ENCODE data around the gene CLSTN2. TPM values are rescaled to one million over a fixed set of nuclear protein-coding genes. Genes with fewer than 3 reads are reported as not detected.

CLSTN2 gene
- total RNA-seq, 2 donors from 2014 or later: 0.08 TPM; not detected in 1

DNA sequence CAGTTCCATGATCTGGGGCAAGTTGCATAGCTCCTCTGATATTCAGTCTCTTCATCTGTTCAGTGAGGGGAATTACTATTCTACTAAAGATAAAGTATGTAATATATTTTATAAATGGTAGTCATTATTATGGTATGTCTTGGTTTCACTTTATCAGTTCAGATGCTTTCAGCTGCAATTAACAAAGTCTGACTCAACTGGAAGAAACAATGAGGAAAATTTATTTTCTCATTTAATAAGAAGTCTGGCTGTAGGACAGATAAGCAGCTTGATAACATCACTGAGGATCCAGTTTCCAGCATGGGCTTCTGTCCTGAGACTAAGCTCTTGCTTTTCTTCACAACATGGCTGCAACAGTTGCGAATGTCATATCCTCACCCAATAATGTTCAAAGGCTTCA is 388.6 kb downstream of the CLSTN2 start:
- H3K9me3 Mint-ChIP-seq: no peaks in the 10 kb centered on the region
- H3K4me1 Mint-ChIP-seq: no peaks in the 10 kb centered on the region
- no peak overlapping the region for H3K4me3 Mint-ChIP-seq
- no peak for ATAC-seq (replicated peaks)
- H3K27me3 Mint-ChIP-seq: peaks cover 4% of the 10 kb centered on the region
- H3K27ac Mint-ChIP-seq: no peak overlapping the region
- H3K36me3 Mint-ChIP-seq (ENCODE audit: low read depth): no peaks in the 10 kb centered on the region

DNA sequence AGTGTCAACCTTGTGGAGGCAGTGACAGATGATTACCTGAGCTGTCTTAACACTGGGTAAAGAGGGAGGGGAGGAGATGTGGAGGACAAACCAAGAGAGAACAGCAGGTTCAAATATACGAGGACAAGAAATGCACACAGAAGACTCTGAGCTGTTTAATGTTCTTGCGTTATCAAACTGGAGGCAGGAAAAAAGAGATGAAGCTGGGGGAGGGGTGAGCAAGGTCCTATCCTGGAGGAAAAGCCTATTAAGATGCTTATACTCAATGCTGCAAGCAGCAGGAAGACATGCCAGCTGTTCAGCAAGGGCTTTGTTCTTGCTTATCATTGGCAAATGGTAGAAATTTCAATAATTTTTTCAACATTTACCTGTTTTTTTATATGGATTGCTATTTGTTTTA is 397.1 kb downstream of the CLSTN2 start:
- Mint-ChIP-seq H3K9me3 (no peaks in the 10 kb centered on the region), H3K27ac (no peak overlapping the region), H3K27me3 (peaks cover 4% of the 10 kb centered on the region), H3K36me3 (ENCODE audit: low read depth) (no peaks in the 10 kb centered on the region), H3K4me3 (no peak overlapping the region), H3K4me1 (no peaks in the 10 kb centered on the region)
- no peak for ATAC-seq (replicated peaks)

- no peaks in the 10 kb centered on the region for H3K9me3 Mint-ChIP-seq
- no peaks in the 10 kb centered on the region for H3K4me1 Mint-ChIP-seq
- H3K36me3 Mint-ChIP-seq (ENCODE audit: low read depth): no peaks in the 10 kb centered on the region
- no peak for ATAC-seq (replicated peaks)
- H3K27me3 Mint-ChIP-seq: no peaks in the 10 kb centered on the region
- no peak overlapping the region for H3K4me3 Mint-ChIP-seq
- no peak overlapping the region for H3K27ac Mint-ChIP-seq
These were observed 399.3 kb downstream of the CLSTN2 start for GRCh38 chr3:140334132-140334929.

GRCh38 chr3:140336465-140336864 is 401.5 kb downstream of the CLSTN2 start:
- H3K27me3 Mint-ChIP-seq: no peaks in the 10 kb centered on the region
- no peaks in the 10 kb centered on the region for H3K36me3 Mint-ChIP-seq (ENCODE audit: low read depth)
- H3K9me3 Mint-ChIP-seq: no peaks in the 10 kb centered on the region
- H3K27ac Mint-ChIP-seq: no peak overlapping the region
- H3K4me3 Mint-ChIP-seq: no peak overlapping the region
- no peaks in the 10 kb centered on the region for H3K4me1 Mint-ChIP-seq
- no peak for ATAC-seq (replicated peaks)

DNA sequence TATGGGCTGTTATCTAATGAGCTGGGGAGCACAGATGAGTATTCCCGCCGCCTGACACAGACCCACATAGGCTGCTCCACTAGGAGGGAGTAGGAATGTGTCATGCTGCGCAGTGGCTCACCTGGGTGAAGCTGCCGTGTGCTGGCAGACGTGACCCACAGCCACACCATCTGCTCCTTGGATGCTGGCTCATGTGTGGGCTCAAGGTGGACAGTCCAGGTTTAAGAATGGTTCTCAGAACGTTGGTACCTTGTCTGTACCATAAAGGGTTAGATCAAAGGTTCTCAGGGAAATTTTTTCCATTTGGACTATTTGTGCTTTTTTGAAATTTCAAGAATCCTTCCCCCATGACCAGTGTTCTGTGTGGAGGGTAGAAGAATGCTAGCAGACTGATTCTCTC is 403.9 kb downstream of the CLSTN2 start:
- ATAC-seq (replicated peaks): no peak
- Mint-ChIP-seq H3K4me3 (no peak overlapping the region), H3K9me3 (no peaks in the 10 kb centered on the region), H3K27me3 (no peaks in the 10 kb centered on the region), H3K36me3 (ENCODE audit: low read depth) (no peaks in the 10 kb centered on the region), H3K4me1 (no peaks in the 10 kb centered on the region), H3K27ac (no peak overlapping the region)

DNA sequence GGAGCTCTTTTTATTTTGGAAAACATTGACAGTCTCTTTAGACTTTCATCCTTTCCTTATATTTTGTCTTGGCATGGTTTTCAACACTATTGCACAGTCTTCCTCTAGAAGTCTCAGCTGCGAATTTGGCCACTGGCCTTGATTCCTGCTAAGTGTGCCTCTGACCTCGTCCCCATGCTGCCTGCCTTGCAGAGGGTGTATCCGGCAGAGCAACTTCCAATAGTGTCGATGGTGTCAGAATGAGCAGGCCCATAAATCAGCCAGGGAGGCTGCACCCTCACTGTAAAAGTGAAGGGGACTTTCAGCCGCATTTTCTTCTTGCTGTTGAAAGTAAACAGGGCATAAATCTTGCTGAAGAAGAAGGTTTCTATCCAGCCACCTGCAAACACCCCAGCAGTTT is 406.2 kb downstream of the CLSTN2 start:
- Mint-ChIP-seq H3K27me3 (no peaks in the 10 kb centered on the region), H3K9me3 (no peaks in the 10 kb centered on the region), H3K4me1 (no peaks in the 10 kb centered on the region), H3K27ac (no peak overlapping the region), H3K4me3 (no peak overlapping the region), H3K36me3 (ENCODE audit: low read depth) (no peaks in the 10 kb centered on the region)
- no peak for ATAC-seq (replicated peaks)

DNA sequence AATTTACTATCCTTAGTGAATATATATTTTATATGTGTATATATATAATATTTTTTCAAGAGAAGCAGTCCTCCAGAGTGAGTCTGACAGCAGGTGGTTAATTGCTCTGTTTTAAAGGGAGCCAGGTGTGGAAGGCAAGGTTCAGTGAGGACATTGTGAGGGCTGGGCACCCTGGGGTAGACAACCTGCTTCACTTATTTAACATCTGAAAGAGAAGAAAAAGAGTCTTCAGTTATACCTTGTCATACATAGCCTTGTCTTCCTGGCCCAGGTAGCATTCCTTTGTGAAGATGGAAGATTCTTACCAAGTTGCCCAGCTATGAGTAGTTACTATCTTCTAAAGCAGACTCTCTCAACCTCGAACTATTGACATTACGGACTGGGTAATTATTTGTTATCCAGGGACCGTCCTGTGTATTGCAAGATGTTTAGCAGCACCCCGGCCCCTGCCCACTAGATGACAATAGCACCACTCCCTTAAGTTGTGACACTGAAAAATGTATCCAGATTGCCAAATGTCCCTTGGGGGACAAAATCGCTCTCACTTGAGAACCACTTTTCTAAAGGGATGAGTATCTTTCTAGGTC is 406.9 kb downstream of the CLSTN2 start:
- Mint-ChIP-seq H3K4me1 (no peaks in the 10 kb centered on the region), H3K4me3 (no peak overlapping the region), H3K9me3 (no peaks in the 10 kb centered on the region), H3K27ac (no peak overlapping the region), H3K36me3 (ENCODE audit: low read depth) (no peaks in the 10 kb centered on the region), H3K27me3 (no peaks in the 10 kb centered on the region)
- ATAC-seq (replicated peaks): no peak

- Mint-ChIP-seq H3K27me3 (no peaks in the 10 kb centered on the region), H3K36me3 (ENCODE audit: low read depth) (no peaks in the 10 kb centered on the region), H3K4me1 (no peaks in the 10 kb centered on the region), H3K27ac (no peak overlapping the region), H3K4me3 (no peak overlapping the region), H3K9me3 (no peaks in the 10 kb centered on the region)
- ATAC-seq (replicated peaks): no peak
These were observed 407.7 kb downstream of the CLSTN2 start for GRCh38 chr3:140342668-140343067.

GRCh38 chr3:140343211-140344081 is 408.5 kb downstream of the CLSTN2 start:
- H3K27me3 Mint-ChIP-seq: peaks cover 3% of the 10 kb centered on the region
- H3K4me1 Mint-ChIP-seq: no peaks in the 10 kb centered on the region
- no peak for ATAC-seq (replicated peaks)
- no peak overlapping the region for H3K4me3 Mint-ChIP-seq
- no peaks in the 10 kb centered on the region for H3K9me3 Mint-ChIP-seq
- no peak overlapping the region for H3K27ac Mint-ChIP-seq
- no peaks in the 10 kb centered on the region for H3K36me3 Mint-ChIP-seq (ENCODE audit: low read depth)

DNA sequence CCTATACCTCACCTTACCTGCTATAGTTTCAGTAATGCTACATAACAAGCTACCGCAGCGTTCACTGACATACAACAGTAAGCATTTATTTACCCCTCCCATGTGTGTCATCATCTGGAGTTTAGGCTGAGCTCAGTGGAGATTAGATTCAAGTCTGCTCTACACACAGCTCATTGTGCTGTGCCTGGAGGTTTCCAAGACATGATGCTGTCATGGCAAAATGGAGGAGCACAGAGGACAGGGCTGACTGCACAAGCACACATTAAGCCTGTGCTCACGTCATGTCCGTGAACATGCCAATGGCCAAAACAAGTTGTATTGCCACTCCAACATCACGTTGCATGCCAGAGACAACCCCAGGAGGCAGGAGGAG is 409.1 kb downstream of the CLSTN2 start:
- no peaks in the 10 kb centered on the region for H3K9me3 Mint-ChIP-seq
- no peak overlapping the region for H3K4me3 Mint-ChIP-seq
- ATAC-seq (replicated peaks): no peak
- H3K36me3 Mint-ChIP-seq (ENCODE audit: low read depth): no peaks in the 10 kb centered on the region
- no peaks in the 10 kb centered on the region for H3K4me1 Mint-ChIP-seq
- H3K27me3 Mint-ChIP-seq: peaks cover 3% of the 10 kb centered on the region
- no peak overlapping the region for H3K27ac Mint-ChIP-seq

- Mint-ChIP-seq H3K9me3 (no peaks in the 10 kb centered on the region), H3K36me3 (ENCODE audit: low read depth) (no peaks in the 10 kb centered on the region), H3K4me1 (no peaks in the 10 kb centered on the region), H3K4me3 (no peak overlapping the region), H3K27ac (no peak overlapping the region), H3K27me3 (peaks cover 5% of the 10 kb centered on the region)
- no peak for ATAC-seq (replicated peaks)
These were observed 409.7 kb downstream of the CLSTN2 start for GRCh38 chr3:140344601-140345205.

DNA sequence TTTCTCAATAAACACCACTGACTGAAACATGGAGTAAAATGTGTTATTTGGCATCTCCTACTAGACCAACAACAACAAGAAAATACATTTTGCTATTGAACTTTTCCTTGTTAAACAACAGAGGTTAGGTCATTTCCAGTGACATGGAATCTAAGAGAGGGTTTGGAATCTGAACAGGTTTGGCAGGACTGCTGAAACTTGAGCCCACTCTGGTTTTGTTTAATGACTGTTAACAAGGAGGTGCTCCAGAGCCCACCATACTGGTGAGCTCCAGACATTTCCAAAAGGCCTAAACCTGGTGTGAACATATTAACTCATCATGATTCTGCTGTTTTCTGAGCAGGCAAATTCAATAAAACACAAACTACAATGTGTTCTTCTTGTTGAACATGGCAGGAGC is 412.2 kb downstream of the CLSTN2 start:
- no peak for ATAC-seq (replicated peaks)
- Mint-ChIP-seq H3K4me3 (no peak overlapping the region), H3K4me1 (no peaks in the 10 kb centered on the region), H3K27me3 (peaks cover 8% of the 10 kb centered on the region), H3K27ac (no peak overlapping the region), H3K36me3 (ENCODE audit: low read depth) (no peaks in the 10 kb centered on the region), H3K9me3 (no peaks in the 10 kb centered on the region)

GRCh38 chr3:140349938-140350337 is 415.0 kb downstream of the CLSTN2 start:
- Mint-ChIP-seq H3K9me3 (no peaks in the 10 kb centered on the region), H3K27me3 (peaks cover 8% of the 10 kb centered on the region), H3K36me3 (ENCODE audit: low read depth) (no peaks in the 10 kb centered on the region), H3K4me1 (no peaks in the 10 kb centered on the region), H3K27ac (no peak overlapping the region), H3K4me3 (no peak overlapping the region)
- ATAC-seq (replicated peaks): no peak

DNA sequence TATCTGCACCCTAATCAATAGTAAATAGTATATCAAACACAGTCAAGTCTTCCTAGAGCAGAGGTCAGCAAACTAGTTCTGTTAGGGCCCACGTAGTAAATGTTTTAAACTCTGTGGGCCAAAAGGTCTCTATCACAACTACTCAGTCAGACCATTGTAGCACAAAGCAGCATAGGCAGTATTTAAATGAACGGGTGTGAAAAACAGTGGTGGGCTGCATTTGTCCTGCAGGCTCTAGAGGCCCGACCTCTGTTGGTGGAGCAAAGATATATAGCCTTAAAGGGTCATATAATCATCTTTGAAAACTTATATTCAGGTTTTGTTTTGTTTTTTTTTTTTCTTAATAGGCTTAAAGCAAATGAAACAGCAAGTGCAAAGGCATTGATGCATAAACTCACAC is 416.5 kb downstream of the CLSTN2 start:
- H3K4me3 Mint-ChIP-seq: no peak overlapping the region
- no peaks in the 10 kb centered on the region for H3K4me1 Mint-ChIP-seq
- ATAC-seq (replicated peaks): no peak
- H3K9me3 Mint-ChIP-seq: no peaks in the 10 kb centered on the region
- peaks cover 16% of the 10 kb centered on the region for H3K27me3 Mint-ChIP-seq
- no peak overlapping the region for H3K27ac Mint-ChIP-seq
- no peaks in the 10 kb centered on the region for H3K36me3 Mint-ChIP-seq (ENCODE audit: low read depth)

Measured in activated T-helper 17 cell treated with anti-CD3 and anti-CD28 coated beads, Interleukin-2, amount 50 U/mL, for 72 hours (primary cell).